K562 (cell line): ENCODE data around the gene AIF1. TPM values are rescaled to one million over a fixed set of nuclear protein-coding genes. Genes with fewer than 3 reads are reported as not detected.
A peak's percentile ranks its signal among the peaks of the same experiment; 100 is the strongest.

Experiments used
- ATAC-seq: fragments of 200-7000 bp; cut with Tn5 transposase; 3 replicates; pipeline ENCODE4 v1.9.1; 2020; ENCODE audit warnings: moderate library complexity
- BruUV-seq: library from RNA; stranded (reverse); fragments of 400-500 nt; replicated peaks from 2 replicates; lab custom pipeline; 2021; lab: Mats Ljungman, UMichigan
- CTCF ChIA-PET: fragments of 300-600 bp; formaldehyde crosslinking; extraction: SDS; loops from one replicate; lab custom pipeline; 2021; ENCODE audit warnings: low intra/inter-chr PET ratio; lab: Yijun Ruan, JAX
- POLR2A ChIA-PET: fragments of 300-600, 350-650 bp; sonication (Branson Sonifier 250); formaldehyde crosslinking; extraction: SDS; loops from one replicate; lab custom pipeline; 2021; ENCODE audit warnings: antibody characterized with exemption, inconsistent platforms; lab: Yijun Ruan, JAX
- DNase-seq, 4 experiments: peaks; one replicate each; pipeline versions ENCODE4 v3.0.0 to v3.0.0-alpha.2; 2011 to 2018; ENCODE audit warnings: low spot score in 3 of 4, mixed read lengths in 3 of 4; ENCODE audit errors: extremely low read depth in 1 of 4
- FAIRE-seq: peaks from 2 replicates; lab custom pipeline; 2011; peaks lifted over from hg19 to GRCh38; lab: Jason Lieb, UNC
- H2AFZ ChIP-seq: 2 replicates; pipeline ENCODE4 v1.6.0; 2011; ENCODE audit warnings: low read depth, low read length, control low read depth, inconsistent platforms
- H3K27ac ChIP-seq: fragments of 200-600 bp; 3 replicates; pipeline ENCODE4 v1.8.0; 2011; ENCODE audit warnings: low read depth, mild to moderate bottlenecking, control low read depth, inconsistent platforms, low read length, moderate library complexity, mixed read lengths; ENCODE audit errors: extremely low read depth
- H3K27me3 ChIP-seq, 2 experiments: fragments of 300-600 bp in 1 of 2; 2 replicates in 1 of 2; 3 replicates in 1 of 2; pipeline versions ENCODE4 v1.6.0 to v1.8.0; 2011; ENCODE audit warnings: inconsistent platforms in 2 of 2, low read length in 2 of 2, mild to moderate bottlenecking in 1 of 2, mixed read lengths in 1 of 2, moderate library complexity in 1 of 2; ENCODE audit not compliant: control insufficient read depth in 2 of 2, insufficient read depth in 2 of 2
- H3K36me3 ChIP-seq: fragments of 300-600 bp; 3 replicates; pipeline ENCODE4 v1.8.0; 2011; ENCODE audit warnings: mild to moderate bottlenecking, low read length, inconsistent platforms; ENCODE audit not compliant: control insufficient read depth, insufficient read depth
- H3K4me1 ChIP-seq, 2 experiments: fragments of 200-600 bp in 1 of 2; replicated peaks in 1 of 2; 2 replicates in 1 of 2; 3 replicates in 1 of 2; pipeline versions ENCODE4 v1.5.1 to v1.8.0; 2011; ENCODE audit warnings: inconsistent platforms in 2 of 2, low read length in 2 of 2, mild to moderate bottlenecking in 1 of 2, mixed read lengths in 1 of 2, moderate library complexity in 1 of 2; ENCODE audit not compliant: control insufficient read depth in 2 of 2, insufficient read depth in 2 of 2
- H3K4me2 ChIP-seq: 2 replicates; pipeline ENCODE4 v1.6.1; 2011; ENCODE audit warnings: low read length, control low read depth, inconsistent platforms, mixed read lengths; ENCODE audit not compliant: insufficient read depth
- H3K4me3 ChIP-seq: fragments of 200-600 bp; sonication (generic), shearing (Covaris generic); 2 replicates; pipeline ENCODE4 v1.5.1; 2016; ENCODE audit warnings: control low read depth, inconsistent platforms
- H3K79me2 ChIP-seq: fragments of 200-600 bp; 3 replicates; pipeline ENCODE4 v1.8.0; 2011; ENCODE audit warnings: low read length, inconsistent platforms; ENCODE audit not compliant: control insufficient read depth, insufficient read depth
- H3K9ac ChIP-seq, 2 experiments: 2 replicates each; pipeline versions ENCODE4 v1.6.0 to v1.6.1; 2011; ENCODE audit warnings: low read depth in 2 of 2, low read length in 2 of 2, control low read depth in 1 of 2, inconsistent platforms in 1 of 2, mild to moderate bottlenecking in 1 of 2, mixed read lengths in 1 of 2; ENCODE audit not compliant: insufficient read depth in 1 of 2
- H3K9me1 ChIP-seq: one replicate; pipeline ENCODE4 v1.6.0; 2011; ENCODE audit warnings: inconsistent platforms, mild to moderate bottlenecking, low read length, moderate library complexity; ENCODE audit not compliant: control insufficient read depth, insufficient read depth
- H3K9me3 ChIP-seq: replicated peaks from 2 replicates; pipeline ENCODE4 v1.5.1; 2011; ENCODE audit warnings: low read depth, low read length, inconsistent platforms; ENCODE audit not compliant: control insufficient read depth, insufficient read depth
- H4K20me1 ChIP-seq: replicated peaks from 2 replicates; pipeline ENCODE4 v1.6.1; 2011; ENCODE audit warnings: low read length, inconsistent platforms, mixed read lengths; ENCODE audit not compliant: control insufficient read depth, insufficient read depth
- GABPA ChIP-seq: fragments of 200-800 bp; sonication (Bioruptor generic); conservative IDR thresholded peaks from 2 replicates; pipeline ENCODE4 v1.6.1; 2016; ENCODE audit warnings: low read depth, missing genetic modification characterization, missing compliant biosample characterization
- HMGN3 ChIP-seq: IDR thresholded peaks from 2 replicates; pipeline ENCODE4 v1.6.1; 2011; ENCODE audit warnings: borderline replicate concordance, low read depth, mild to moderate bottlenecking, mixed read lengths, low read length; ENCODE audit not compliant: insufficient read length; ENCODE audit errors: extremely low read depth
- HNRNPK ChIP-seq: fragments of 200-400 bp; formaldehyde crosslinking; IDR thresholded peaks from one replicate; pipeline ENCODE4 v1.6.1; 2018; ENCODE audit warnings: mild to moderate bottlenecking, low read depth, low read length; ENCODE audit not compliant: poor library complexity, severe bottlenecking
- MAZ ChIP-seq, 2 experiments: fragments of 450-650 bp in 1 of 2; sonication (generic) in 1 of 2; formaldehyde crosslinking; IDR thresholded peaks in 1 of 2; conservative IDR thresholded peaks in 1 of 2; 2 replicates each; pipeline versions ENCODE4 v1.4.0 to v1.5.0; 2020; ENCODE audit warnings: mild to moderate bottlenecking in 1 of 2, missing genetic modification reagents in 1 of 2
- PKNOX1 ChIP-seq: fragments of 450-650 bp; IDR thresholded peaks from 2 replicates; pipeline ENCODE4 v1.6.1; 2016
- SMARCE1 ChIP-seq: fragments of 450-650 bp; IDR thresholded peaks from 2 replicates; pipeline ENCODE4 v1.7.1; 2016; ENCODE audit warnings: mild to moderate bottlenecking
- TFAM ChIP-seq: fragments of 250-450 bp; sonication (Bioruptor Pico); conservative IDR thresholded peaks from 2 replicates; pipeline ENCODE4 v1.5.0; 2021; ENCODE audit warnings: mild to moderate bottlenecking, moderate library complexity
- USF1 ChIP-seq: sonication (generic); formaldehyde crosslinking; IDR thresholded peaks from 2 replicates; pipeline ENCODE4 v1.9.0; 2022; ENCODE audit warnings: mild to moderate bottlenecking, missing genetic modification reagents
- WGBS: fragments of 100-300 bp; shearing (Covaris generic); methylation state at CpG from one replicate; pipeline ENCODE4 v1.1.6; 2016; ENCODE audit warnings: low coverage, mixed read lengths; ENCODE audit not compliant: insufficient coverage; ENCODE audit errors: missing lambda C conversion rate; 5-methylcytosine and 5-hydroxymethylcytosine counted together
- in situ Hi-C: fragments of 300-500 bp; cut with MboI; formaldehyde crosslinking; loops from 4 replicates; pipeline ENCODE4 v1.15.0; 2018; ENCODE audit warnings: inconsistent platforms, mixed read lengths
- intact Hi-C: fragments of 100-400 bp; cut with micrococcal nuclease; formaldehyde crosslinking; loops from 2 replicates; pipeline ENCODE4 v1.14.2; 2022
- polyA plus RNA-seq, 8 experiments: library from polyadenylated mRNA; depleted of rRNA in 4 of 8; stranded (reverse) in 5 of 8; unstranded in 3 of 8; fragments of >200 nt; fragmentation: Nextera tagmentation in 2 of 8; fragmentation: Illumina TruSeq in 1 of 8; extraction: Ambion mirVana in 2 of 8; extraction: Trizol in 1 of 8; gene quantifications; 2 replicates each; pipeline versions ENCODE4 v1.2.1 to v1.2.3, GENCODE V29; 2011 to 2014; ENCODE audit warnings: inconsistent platforms in 1 of 8, missing spikeins in 1 of 8
- total RNA-seq, 7 experiments: library from RNA; depleted of rRNA in 6 of 7; stranded (reverse); fragments of >200 nt in 6 of 7; fragmentation: Illumina TruSeq in 2 of 7; extraction: Trizol in 2 of 7; gene quantifications; 2 replicates each; pipeline versions ENCODE4 v1.2.1 to v1.2.3, GENCODE V29; 2011 to 2021; ENCODE audit warnings: low replicate concordance in 1 of 7

The AIF1 gene
- total and polyA plus RNA-seq, 9 of the 15 experiments (the other 6 are each of a cell fraction or from before 2014, with no cell fraction given), result 9.4 to 33.4 (median 19.4) TPM

- 52% methylated on average over 18 of the region's 19 CpGs for WGBS
- no peaks in the 10 kb centered on the region for H3K27me3 ChIP-seq
- H3K9me1 ChIP-seq, result no peaks in the 10 kb centered on the region
- H3K4me3 ChIP-seq, result no peak overlapping the region
- no TSS peak for BruUV-seq
- FAIRE-seq, result no peak
- no peak for ATAC-seq
- H3K79me2 ChIP-seq, result no peaks in the 10 kb centered on the region
- H3K36me3 ChIP-seq, result no peaks in the 10 kb centered on the region
- intact Hi-C loops (no loop called here), in situ Hi-C loops (no loop called here)
- POLR2A ChIA-PET, result interaction anchor here (0.6 to 1.2 kb wide), 5 partner anchors 9 to 30 kb away, joined by 3 to 6 read pairs (median 4); partner anchors contain the start of gene NFKBIL1
- peak overlapping the region; percentile 28; the same call in 1 of the 2 replicates for H2AFZ ChIP-seq
- H3K4me2 ChIP-seq, result no peak overlapping the region
- 0 out of 4 replicates have a peak overlapping the region, but pooled peaks of 1 of the 2 experiments have one; percentile 6 for H3K9ac ChIP-seq
- no peak for DNase-seq
- H3K4me1 ChIP-seq, result peaks cover 0 to 34% of the 10 kb centered on the region in 2 experiments; a peak in 3 of 5 replicates
- CTCF ChIA-PET, result no interaction called here
- H4K20me1 ChIP-seq, result no peaks in the 10 kb centered on the region
- TF ChIP-seq USF1 (CRISPR knock-in tag) (no peak), HMGN3 (no peak), TFAM (CRISPR knock-in tag) (no peak), GABPA (tag) (peak; percentile 64), SMARCE1 (no peak), PKNOX1 (peak; percentile 28; the same call in 1 of the 2 replicates), HNRNPK (no peak), MAZ (CRISPR knock-in tag; conservative IDR thresholded peaks at IDR 0.05 in 1 of 2, IDR thresholded peaks at IDR 0.05 in 1 of 2) (no peak)
- no peaks in the 10 kb centered on the region for H3K9me3 ChIP-seq
- no peak overlapping the region for H3K27ac ChIP-seq
These were observed 38.0 kb upstream of the AIF1 start for GRCh38 chr6:31576897-31577578.
